Measurements from ENCODE around the gene KLHL11.

- no peak for TF ChIP-seq CTCF (IDR thresholded peaks at IDR 0.05; ENCODE audit: low read length)
- no peak for TF ChIP-seq EZH2 (IDR thresholded peaks at IDR 0.05; ENCODE audit: borderline replicate concordance, low read length)
Observed at GRCh38 chr17:41812381-41813151, 52.7 kb downstream of the KLHL11 start, which contains the start of gene FKBP10.

Measured in OCI-LY1 (cell line).